H9 (cell line): ENCODE data around the gene CEP152. TPM values are rescaled to one million over a fixed set of nuclear protein-coding genes. Genes with fewer than 3 reads are reported as not detected.

ENCODE experiments used
- DNase-seq: peaks from one replicate; pipeline ENCODE4 v3.0.0-alpha.2; 2017
- H2AFZ ChIP-seq: one replicate; pipeline ENCODE4 v1.6.1; 2013; ENCODE audit warnings: mild to moderate bottlenecking, low read length, control low read depth, moderate library complexity
- H2AK5ac ChIP-seq: 2 replicates; pipeline ENCODE4 v1.6.1; 2013; ENCODE audit warnings: low read length, control low read depth, mixed read lengths; ENCODE audit not compliant: insufficient read length
- H2BK120ac ChIP-seq: one replicate; pipeline ENCODE4 v1.6.1; 2013; ENCODE audit warnings: low read depth, mild to moderate bottlenecking, low read length, control low read depth, inconsistent platforms; ENCODE audit not compliant: poor library complexity, severe bottlenecking
- H2BK12ac ChIP-seq: 2 replicates; pipeline ENCODE4 v1.6.1; 2013; ENCODE audit warnings: low read length, control low read depth, mixed read lengths, low read depth; ENCODE audit not compliant: insufficient read length
- H2BK15ac ChIP-seq: 2 replicates; pipeline ENCODE4 v1.6.1; 2013; ENCODE audit warnings: low read depth, low read length, control low read depth
- H2BK20ac ChIP-seq: one replicate; pipeline ENCODE4 v1.6.1; 2013; ENCODE audit warnings: low read depth, mild to moderate bottlenecking, low read length, control low read depth, inconsistent platforms; ENCODE audit not compliant: poor library complexity, severe bottlenecking
- H2BK5ac ChIP-seq: 2 replicates; pipeline ENCODE4 v1.6.1; 2013; ENCODE audit warnings: low read length, control low read depth, mixed read lengths; ENCODE audit not compliant: insufficient read length
- H3K14ac ChIP-seq: 2 replicates; pipeline ENCODE4 v1.6.1; 2013; ENCODE audit warnings: low read length, control low read depth; ENCODE audit not compliant: insufficient read depth
- H3K18ac ChIP-seq: 2 replicates; pipeline ENCODE4 v1.6.1; 2013; ENCODE audit warnings: low read depth, mild to moderate bottlenecking, mixed read lengths, low read length, control low read depth; ENCODE audit not compliant: insufficient read length
- H3K23ac ChIP-seq: 2 replicates; pipeline ENCODE4 v1.6.1; 2013; ENCODE audit warnings: low read length, control low read depth, mixed read lengths, low read depth; ENCODE audit not compliant: insufficient read length
- H3K23me2 ChIP-seq: 2 replicates; pipeline ENCODE4 v1.6.1; 2013; ENCODE audit warnings: low read depth, mild to moderate bottlenecking, mixed read lengths, low read length, control low read depth; ENCODE audit not compliant: insufficient read length, poor library complexity, severe bottlenecking
- H3K27ac ChIP-seq: 2 replicates; pipeline ENCODE4 v1.5.1; 2013; ENCODE audit warnings: low read length, control low read depth, mixed read lengths, low read depth; ENCODE audit not compliant: insufficient read length
- H3K27me3 ChIP-seq: 2 replicates; pipeline ENCODE4 v1.6.1; 2013; ENCODE audit warnings: low read length, control low read depth, inconsistent platforms; ENCODE audit not compliant: insufficient read depth
- H3K4ac ChIP-seq: 2 replicates; pipeline ENCODE4 v1.6.1; 2013; ENCODE audit warnings: low read depth, mild to moderate bottlenecking, control low read depth, inconsistent platforms, low read length, moderate library complexity
- H3K4me1 ChIP-seq: 2 replicates; pipeline ENCODE4 v1.6.1; 2013; ENCODE audit warnings: low read length, control low read depth, inconsistent platforms; ENCODE audit not compliant: insufficient read depth
- H3K4me2 ChIP-seq: 2 replicates; pipeline ENCODE4 v1.6.1; 2013; ENCODE audit warnings: low read length, control low read depth, mixed read lengths; ENCODE audit not compliant: insufficient read length, insufficient read depth
- H3K56ac ChIP-seq: 2 replicates; pipeline ENCODE4 v1.6.1; 2013; ENCODE audit warnings: low read depth, mild to moderate bottlenecking, mixed read lengths, low read length, control low read depth; ENCODE audit not compliant: insufficient read length
- H3K79me1 ChIP-seq: 2 replicates; pipeline ENCODE4 v1.6.1; 2013; ENCODE audit warnings: low read depth, mild to moderate bottlenecking, moderate library complexity, low read length, control low read depth, inconsistent platforms; ENCODE audit not compliant: insufficient read depth, poor library complexity, severe bottlenecking
- H3K79me2 ChIP-seq: 2 replicates; pipeline ENCODE4 v1.6.1; 2013; ENCODE audit warnings: low read length, control low read depth, inconsistent platforms; ENCODE audit not compliant: insufficient read depth
- H3K9ac ChIP-seq: 2 replicates; pipeline ENCODE4 v1.6.1; 2013; ENCODE audit warnings: low read length, control low read depth, mixed read lengths; ENCODE audit not compliant: insufficient read length; ENCODE audit errors: extremely low read depth
- H3K9me3 ChIP-seq: one replicate; pipeline ENCODE4 v1.6.1; 2013; ENCODE audit warnings: low read depth, low read length, inconsistent platforms; ENCODE audit not compliant: control insufficient read depth
- H3T11ph ChIP-seq: one replicate; pipeline ENCODE4 v1.6.1; 2013; ENCODE audit warnings: mild to moderate bottlenecking, low read length, control low read depth, inconsistent platforms
- H4K20me1 ChIP-seq: one replicate; pipeline ENCODE4 v1.6.1; 2013; ENCODE audit not compliant: control insufficient read depth, insufficient read length, insufficient read depth
- H4K5ac ChIP-seq: 2 replicates; pipeline ENCODE4 v1.6.1; 2013; ENCODE audit warnings: low read depth, mild to moderate bottlenecking, mixed read lengths, low read length, control low read depth; ENCODE audit not compliant: insufficient read length
- H4K8ac ChIP-seq: replicated peaks from 2 replicates; pipeline ENCODE4 v1.6.1; 2013; ENCODE audit warnings: low read length, control low read depth, mixed read lengths, low read depth; ENCODE audit not compliant: insufficient read length
- H4K91ac ChIP-seq: 2 replicates; pipeline ENCODE4 v1.6.1; 2013; ENCODE audit warnings: low read depth, mild to moderate bottlenecking, moderate library complexity, mixed read lengths, low read length, control low read depth; ENCODE audit not compliant: insufficient read length
- H3K27ac Mint-ChIP-seq, 3 experiments: 2 replicates in 2 of 3; 3 replicates in 1 of 3; pipeline ENCODE4 v1.8.0; 2020 to 2021; ENCODE audit warnings: mixed read lengths in 3 of 3, mild to moderate bottlenecking in 1 of 3, moderate library complexity in 1 of 3
- H3K27me3 Mint-ChIP-seq: 2 replicates; pipeline ENCODE4 v1.8.0; 2021; ENCODE audit warnings: low read depth, mild to moderate bottlenecking, moderate library complexity, mixed read lengths
- H3K36me3 Mint-ChIP-seq, 3 experiments: 2 replicates in 2 of 3; 3 replicates in 1 of 3; pipeline ENCODE4 v1.8.0; 2020 to 2021; ENCODE audit warnings: low read depth in 3 of 3, mixed read lengths in 3 of 3; ENCODE audit not compliant: insufficient read depth in 1 of 3
- H3K4me1 Mint-ChIP-seq, 2 experiments: 2 replicates each; pipeline ENCODE4 v1.8.0; 2020; ENCODE audit warnings: mixed read lengths in 2 of 2
- H3K4me3 Mint-ChIP-seq, 2 experiments: 2 replicates in 1 of 2; 3 replicates in 1 of 2; pipeline ENCODE4 v1.8.0; 2020 to 2021; ENCODE audit warnings: mild to moderate bottlenecking in 2 of 2, mixed read lengths in 2 of 2, moderate library complexity in 1 of 2
- H3K9me3 Mint-ChIP-seq, 2 experiments: 2 replicates in 1 of 2; 3 replicates in 1 of 2; pipeline ENCODE4 v1.8.0; 2020; ENCODE audit warnings: mild to moderate bottlenecking in 2 of 2, mixed read lengths in 2 of 2, moderate library complexity in 1 of 2
- WGBS: extraction: QIAGEN DNeasy Blood & Tissue Kit; methylation state at CpG from one replicate; pipeline ENCODE4 v1.1.7; 2013; ENCODE audit warnings: missing lambda C conversion rate, low lambda C conversion rate, mixed read lengths; ENCODE audit not compliant: insufficient read length; ENCODE audit errors: extremely low coverage; 5-methylcytosine and 5-hydroxymethylcytosine counted together
- total RNA-seq: library from RNA; stranded (reverse); gene quantifications from 2 replicates; pipeline ENCODE4 v1.2.1, GENCODE V29; 2021
- TF ChIP-seq, protein P1 (sequence below): fragments of 200-600 bp; sonication (generic); conservative IDR thresholded peaks from 3 replicates; pipeline ENCODE4 v1.8.0; 2021; ENCODE audit warnings: antibody characterized with exemption, mild to moderate bottlenecking

CEP152 gene
- total RNA-seq, 1 experiment from 2014 or later: 10.9 TPM

DNA sequence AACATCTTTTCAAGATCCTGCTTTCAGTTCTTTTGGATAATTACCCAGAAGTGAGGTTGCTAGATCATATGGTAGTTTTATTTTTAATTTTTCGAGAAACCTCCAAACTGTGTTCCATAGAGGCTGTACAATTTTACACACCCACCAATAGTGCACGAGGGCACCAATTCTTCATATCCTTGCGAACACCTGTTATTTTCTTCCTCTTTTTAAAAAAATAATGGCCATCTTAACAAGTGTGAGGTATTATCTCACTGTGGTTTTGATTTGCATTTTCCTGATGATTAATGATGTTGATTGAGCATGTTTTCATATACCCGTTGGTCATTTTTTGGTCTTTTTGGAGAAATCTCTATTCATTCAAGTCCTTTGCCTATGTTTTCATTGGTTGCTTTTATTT, 17.6 kb upstream of the CEP152 start:
- Histone ChIP-seq H3K9me3 (no peaks in the 10 kb centered on the region), H2AK5ac (no peak overlapping the region), H3K23me2 (no peaks in the 10 kb centered on the region), H2BK20ac (no peak overlapping the region), H2BK15ac (no peak overlapping the region), H3K23ac (no peak overlapping the region), H3K79me1 (no peaks in the 10 kb centered on the region), H3K79me2 (no peaks in the 10 kb centered on the region), H2BK120ac (no peak overlapping the region), H3K4me1 (no peaks in the 10 kb centered on the region), H4K5ac (no peak overlapping the region), H4K91ac (no peak overlapping the region), H3K56ac (no peak overlapping the region), H4K20me1 (no peaks in the 10 kb centered on the region), H3K18ac (no peak overlapping the region), H2BK5ac (no peak overlapping the region), H4K8ac (no peak overlapping the region), H2AFZ (no peak overlapping the region), H3K27ac (no peak overlapping the region), H3K4me2 (no peak overlapping the region), H3K14ac (no peak overlapping the region), H3K9ac (no peak overlapping the region), H3K4ac (no peak overlapping the region), H3K27me3 (no peaks in the 10 kb centered on the region), H3T11ph (no peak overlapping the region), H2BK12ac (no peak overlapping the region)
- TF ChIP-seq, protein P1, sequence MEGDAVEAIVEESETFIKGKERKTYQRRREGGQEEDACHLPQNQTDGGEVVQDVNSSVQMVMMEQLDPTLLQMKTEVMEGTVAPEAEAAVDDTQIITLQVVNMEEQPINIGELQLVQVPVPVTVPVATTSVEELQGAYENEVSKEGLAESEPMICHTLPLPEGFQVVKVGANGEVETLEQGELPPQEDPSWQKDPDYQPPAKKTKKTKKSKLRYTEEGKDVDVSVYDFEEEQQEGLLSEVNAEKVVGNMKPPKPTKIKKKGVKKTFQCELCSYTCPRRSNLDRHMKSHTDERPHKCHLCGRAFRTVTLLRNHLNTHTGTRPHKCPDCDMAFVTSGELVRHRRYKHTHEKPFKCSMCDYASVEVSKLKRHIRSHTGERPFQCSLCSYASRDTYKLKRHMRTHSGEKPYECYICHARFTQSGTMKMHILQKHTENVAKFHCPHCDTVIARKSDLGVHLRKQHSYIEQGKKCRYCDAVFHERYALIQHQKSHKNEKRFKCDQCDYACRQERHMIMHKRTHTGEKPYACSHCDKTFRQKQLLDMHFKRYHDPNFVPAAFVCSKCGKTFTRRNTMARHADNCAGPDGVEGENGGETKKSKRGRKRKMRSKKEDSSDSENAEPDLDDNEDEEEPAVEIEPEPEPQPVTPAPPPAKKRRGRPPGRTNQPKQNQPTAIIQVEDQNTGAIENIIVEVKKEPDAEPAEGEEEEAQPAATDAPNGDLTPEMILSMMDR: no peak
- Mint-ChIP-seq H3K4me1 (peaks cover 4 to 6% of the 10 kb centered on the region in 2 experiments), H3K4me3 (no peak overlapping the region), H3K9me3 (no peaks in the 10 kb centered on the region), H3K36me3 (no peaks in the 10 kb centered on the region), H3K27ac (no peak overlapping the region), H3K27me3 (no peaks in the 10 kb centered on the region; the same call in 1 of the 2 replicates)
- WGBS: no CpG with 5 or more reads among the region's 4 CpGs
- no peak for DNase-seq
